GM19395 (cell line): ENCODE measurements around the gene TSKU.
"Not testable (repeated sequence)": the region's sequence is repeated elsewhere in the genome, so short reads cannot be mapped to it uniquely, and the experiment has no call there.

Source experiments
- ATAC-seq: cut with Tn5 transposase; IDR thresholded peaks from one replicate; pipeline ENCODE4 v1.9.1; 2021; ENCODE audit warnings: mild to moderate bottlenecking, moderate library complexity; ENCODE audit not compliant: unreplicated experiment

The TSKU gene

GRCh38 chr11:76783294-76783895 lies at the start of gene TSKU:
Gene TSKU (plus strand): TSS chr11:76783356. CDS start chr11:76795617, 12,261 bp downstream.
- ATAC-seq, result no peak

- not testable (repeated sequence) for ATAC-seq
Observed at GRCh38 chr11:76733906-76734305, 49.2 kb upstream of the TSKU start.

GRCh38 chr11:76734456-76735420 lies 48.4 kb upstream of the TSKU start:
- no peak for ATAC-seq

GRCh38 chr11:76735841-76736240 lies 47.3 kb upstream of the TSKU start:
- ATAC-seq, result no peak

- ATAC-seq, result no peak
Observed at GRCh38 chr11:76736266-76736665, 46.9 kb upstream of the TSKU start.

GRCh38 chr11:76736773-76737495 lies 46.2 kb upstream of the TSKU start:
- no peak for ATAC-seq

- ATAC-seq, result no peak
Observed at GRCh38 chr11:76738618-76739240, 44.4 kb upstream of the TSKU start.

GRCh38 chr11:76739798-76740197 lies 43.4 kb upstream of the TSKU start:
- ATAC-seq, result no peak

- ATAC-seq, result no peak
Observed at GRCh38 chr11:76740772-76741171, 42.4 kb upstream of the TSKU start.

- ATAC-seq, result no peak
Observed at GRCh38 chr11:76742902-76743301, 40.3 kb upstream of the TSKU start.

GRCh38 chr11:76744186-76745043 lies 38.7 kb upstream of the TSKU start:
- no peak for ATAC-seq

- ATAC-seq, result no peak
Observed at GRCh38 chr11:76745044-76745376, 38.1 kb upstream of the TSKU start.

- ATAC-seq, result no peak
Observed at GRCh38 chr11:76745561-76746207, 37.5 kb upstream of the TSKU start.

GRCh38 chr11:76747153-76747914 lies 35.8 kb upstream of the TSKU start:
- ATAC-seq, result no peak

GRCh38 chr11:76747915-76748860 lies 35.0 kb upstream of the TSKU start:
- no peak for ATAC-seq

- no peak for ATAC-seq
Observed at GRCh38 chr11:76748948-76749347, 34.2 kb upstream of the TSKU start.

GRCh38 chr11:76750067-76750466 lies 33.1 kb upstream of the TSKU start:
- ATAC-seq, result no peak

- ATAC-seq, result no peak
Observed at GRCh38 chr11:76750746-76751145, 32.4 kb upstream of the TSKU start.
